Endothelial cell of umbilical vein (primary cell): ENCODE data around the gene DYRK1A. TPM values are rescaled to one million over a fixed set of nuclear protein-coding genes. Genes with fewer than 3 reads are reported as not detected.

ENCODE experiments used
- BruUV-seq: library from RNA; stranded (reverse); fragments of 400-500 nt; replicated peaks from 2 replicates; lab custom pipeline; 2021; lab: Mats Ljungman, UMichigan
- CTCF ChIA-PET: fragments of 300-600, 350-600 bp; sonication (Branson Sonifier 250); formaldehyde crosslinking; loops from one replicate; lab custom pipeline; 2021; ENCODE audit warnings: antibody characterized with exemption, inconsistent platforms; lab: Charles Lee
- POLR2A ChIA-PET: fragments of 300-600, 350-600 bp; sonication (Branson Sonifier 250); formaldehyde crosslinking; loops from one replicate; lab custom pipeline; 2021; ENCODE audit warnings: antibody characterized with exemption, inconsistent platforms; lab: Charles Lee
- DNase-seq: peaks from one replicate; pipeline ENCODE4 v3.0.0-alpha.2; 2011; ENCODE audit warnings: low read depth, low spot score
- FAIRE-seq: peaks from 2 replicates; lab custom pipeline; 2011; peaks lifted over from hg19 to GRCh38; lab: Jason Lieb, UNC
- H2AFZ ChIP-seq: 2 replicates; pipeline ENCODE4 v1.6.0; 2012; ENCODE audit warnings: low read depth, low read length, control low read depth, inconsistent platforms
- H3K27ac ChIP-seq: 2 replicates; pipeline ENCODE4 v1.5.1; 2011; ENCODE audit warnings: low read depth, mild to moderate bottlenecking, control low read depth, low read length, moderate library complexity; ENCODE audit not compliant: insufficient read depth
- H3K27me3 ChIP-seq, 2 experiments: 2 replicates each; pipeline versions ENCODE4 v1.6.0 to v1.6.1; 2011; ENCODE audit warnings: low read length in 2 of 2, mixed read lengths in 1 of 2; ENCODE audit not compliant: control insufficient read depth in 2 of 2, insufficient read depth in 2 of 2
- H3K36me3 ChIP-seq, 2 experiments: 2 replicates in 1 of 2; 3 replicates in 1 of 2; pipeline ENCODE4 v1.5.1; 2011; ENCODE audit warnings: low read length in 2 of 2, mild to moderate bottlenecking in 1 of 2, moderate library complexity in 1 of 2; ENCODE audit not compliant: control insufficient read depth in 2 of 2, insufficient read depth in 2 of 2; ENCODE audit errors: extremely low read depth in 1 of 2
- H3K4me1 ChIP-seq: 3 replicates; pipeline ENCODE4 v1.5.1; 2011; ENCODE audit warnings: mild to moderate bottlenecking, low read length; ENCODE audit not compliant: control insufficient read depth, insufficient read depth; ENCODE audit errors: extremely low read depth
- H3K4me2 ChIP-seq: 2 replicates; pipeline ENCODE4 v1.6.1; 2011; ENCODE audit warnings: low read length, control low read depth, mixed read lengths; ENCODE audit not compliant: insufficient read depth
- H3K4me3 ChIP-seq, 3 experiments: fragments of 200-600 bp in 1 of 3; sonication (generic), shearing (Covaris generic) in 1 of 3; replicated peaks in 1 of 3; 2 replicates each; pipeline ENCODE4 v1.5.1; 2011 to 2016; ENCODE audit warnings: control low read depth in 3 of 3, low read length in 3 of 3, mild to moderate bottlenecking in 2 of 3, inconsistent platforms in 1 of 3, low read depth in 1 of 3, moderate library complexity in 1 of 3; ENCODE audit not compliant: insufficient read depth in 1 of 3
- H3K79me2 ChIP-seq: 2 replicates; pipeline ENCODE4 v1.6.0; 2012; ENCODE audit warnings: low read length, inconsistent platforms; ENCODE audit not compliant: control insufficient read depth, insufficient read depth
- H3K9ac ChIP-seq: replicated peaks from 2 replicates; pipeline ENCODE3; 2011; ENCODE audit warnings: low read length, control low read depth; ENCODE audit not compliant: insufficient read depth; ENCODE audit errors: extremely low read depth
- H3K9me1 ChIP-seq: replicated peaks from 3 replicates; pipeline ENCODE4 v1.6.0; 2011; ENCODE audit warnings: mild to moderate bottlenecking, low read length; ENCODE audit not compliant: control insufficient read depth, insufficient read depth; ENCODE audit errors: extremely low read depth
- H3K9me3 ChIP-seq: replicated peaks from 2 replicates; pipeline ENCODE4 v1.5.1; 2012; ENCODE audit warnings: low read length, inconsistent platforms; ENCODE audit not compliant: control insufficient read depth, insufficient read depth
- H4K20me1 ChIP-seq: replicated peaks from 2 replicates; pipeline ENCODE3; 2011; ENCODE audit warnings: mild to moderate bottlenecking, low read length; ENCODE audit not compliant: control insufficient read depth, insufficient read depth; ENCODE audit errors: extremely low read depth
- EZH2 ChIP-seq: IDR thresholded peaks from 2 replicates; pipeline ENCODE4 v1.6.1; 2012; ENCODE audit warnings: borderline replicate concordance, low read depth, mild to moderate bottlenecking, moderate library complexity, low read length, inconsistent platforms; ENCODE audit not compliant: severe bottlenecking
- FOS ChIP-seq: IDR thresholded peaks from 2 replicates; pipeline ENCODE4 v1.6.1; 2011; ENCODE audit warnings: mild to moderate bottlenecking, low read length, moderate library complexity, borderline replicate concordance; ENCODE audit not compliant: insufficient read depth
- GATA2 ChIP-seq: IDR thresholded peaks from 2 replicates; pipeline ENCODE4 v1.7.0; 2011; ENCODE audit warnings: low read depth, mild to moderate bottlenecking, moderate library complexity, mixed read lengths, low read length; ENCODE audit not compliant: insufficient read length, insufficient read depth
- JUN ChIP-seq: IDR thresholded peaks from 2 replicates; pipeline ENCODE4 v1.6.1; 2011; ENCODE audit warnings: borderline replicate concordance, low read depth; ENCODE audit not compliant: insufficient read length, insufficient read depth
- MYC ChIP-seq: IDR thresholded peaks from one replicate; pipeline ENCODE4 v1.6.1; 2011; ENCODE audit warnings: mild to moderate bottlenecking, low read depth, low read length
- POLR2A ChIP-seq: IDR thresholded peaks from 2 replicates; pipeline ENCODE4 v1.6.1; 2012; ENCODE audit warnings: low read depth, mild to moderate bottlenecking, control low read depth, low read length
- POLR2AphosphoS5 ChIP-seq: IDR thresholded peaks from 2 replicates; pipeline ENCODE4 v1.6.1; 2012; ENCODE audit warnings: low read depth, mild to moderate bottlenecking, control low read depth, low read length, moderate library complexity; ENCODE audit not compliant: insufficient read depth
- dilution Hi-C: fragments of 300-500 bp; cut with MboI; formaldehyde crosslinking; loops from one replicate; pipeline ENCODE4 v1.15.0; 2019; ENCODE audit warnings: low sequenced_read_pairs; ENCODE audit not compliant: extremely low pct_ligation_motif_present
- intact Hi-C: fragments of 100-400 bp; cut with micrococcal nuclease; formaldehyde crosslinking; loops from one replicate; pipeline ENCODE4 v1.10.0; 2022
- polyA plus RNA-seq, 4 experiments: library from polyadenylated mRNA; depleted of rRNA in 3 of 4; stranded (reverse) in 3 of 4; unstranded in 1 of 4; fragments of >200 nt; gene quantifications; 2 replicates each; pipeline versions ENCODE4 v1.2.1 to v1.2.3, GENCODE V29; 2011 to 2012; ENCODE audit warnings: missing spikeins in 1 of 4
- total RNA-seq: library from RNA; stranded (reverse); gene quantifications from 2 replicates; pipeline ENCODE4 v1.2.3, GENCODE V29; 2021
- TF ChIP-seq, protein P1 (sequence below): IDR thresholded peaks from 2 replicates; pipeline ENCODE4 v1.6.1; 2011; ENCODE audit not compliant: insufficient read depth, insufficient read length
- TF ChIP-seq, protein P2 (sequence below), 2 donors: IDR thresholded peaks; 1 replicate in 1 of 2; 2 replicates in 1 of 2; pipeline ENCODE4 v1.5.1; 2011; ENCODE audit warnings: low read length in 2 of 2, mild to moderate bottlenecking in 2 of 2, moderate library complexity in 2 of 2, control low read depth in 1 of 2, inconsistent platforms in 1 of 2, low read depth in 1 of 2; ENCODE audit not compliant: insufficient read depth in 1 of 2; ENCODE audit errors: extremely low read depth in 1 of 2

The DYRK1A gene
- total and polyA plus RNA-seq, 2 donors (not counting 3 experiments of a cell fraction or from before 2014, with no cell fraction given), result 51.8 to 53.7 TPM

DNA sequence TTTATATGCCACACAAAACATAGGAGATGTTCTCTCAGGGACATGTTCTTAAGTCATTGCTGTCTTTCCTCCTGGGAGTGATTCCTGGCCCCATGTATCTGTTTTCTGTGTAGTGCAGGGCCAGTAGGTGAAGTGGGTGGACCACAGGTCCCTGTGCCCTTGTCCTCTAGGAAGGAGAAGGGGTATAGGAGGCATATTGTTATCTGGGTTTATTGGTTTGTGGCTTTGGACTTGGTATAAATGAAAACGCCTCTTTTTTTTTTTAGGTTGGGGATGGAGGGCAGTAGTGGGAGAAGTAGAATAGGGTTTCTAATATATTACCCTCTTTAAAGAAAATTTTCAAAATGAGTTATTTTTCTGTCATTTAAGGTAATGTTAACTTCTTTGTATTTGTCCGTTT is 29.4 kb downstream of the DYRK1A start:
- no peak for FAIRE-seq
- no peak overlapping the region for H3K9ac ChIP-seq
- CTCF ChIA-PET, result no interaction called here

More for the DNA sequence above, 29.4 kb downstream of the DYRK1A start:
- Histone ChIP-seq H2AFZ (no peak overlapping the region), H3K4me1 (no peaks in the 10 kb centered on the region), H3K79me2 (peaks cover 99% of the 10 kb centered on the region), H3K9me3 (no peaks in the 10 kb centered on the region), H3K27me3 (no peaks in the 10 kb centered on the region), H3K36me3 (no peaks in the 10 kb centered on the region), H4K20me1 (peaks cover 10% of the 10 kb centered on the region), H3K4me2 (no peak overlapping the region), H3K9me1 (no peaks in the 10 kb centered on the region), H3K27ac (no peak overlapping the region), H3K4me3 (no peak overlapping the region)
- dilution Hi-C loops (no loop called here), intact Hi-C loops (no loop called here)
- no peak for TF ChIP-seq POLR2A
- TF ChIP-seq EZH2, result no peak
- TF ChIP-seq, protein P1, sequence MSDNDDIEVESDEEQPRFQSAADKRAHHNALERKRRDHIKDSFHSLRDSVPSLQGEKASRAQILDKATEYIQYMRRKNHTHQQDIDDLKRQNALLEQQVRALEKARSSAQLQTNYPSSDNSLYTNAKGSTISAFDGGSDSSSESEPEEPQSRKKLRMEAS, result no peak
- no peak for TF ChIP-seq FOS
- no peak for TF ChIP-seq GATA2
- TF ChIP-seq POLR2AphosphoS5, result no peak
- no peak for TF ChIP-seq MYC
- no peak for TF ChIP-seq JUN
- TF ChIP-seq, protein P2, sequence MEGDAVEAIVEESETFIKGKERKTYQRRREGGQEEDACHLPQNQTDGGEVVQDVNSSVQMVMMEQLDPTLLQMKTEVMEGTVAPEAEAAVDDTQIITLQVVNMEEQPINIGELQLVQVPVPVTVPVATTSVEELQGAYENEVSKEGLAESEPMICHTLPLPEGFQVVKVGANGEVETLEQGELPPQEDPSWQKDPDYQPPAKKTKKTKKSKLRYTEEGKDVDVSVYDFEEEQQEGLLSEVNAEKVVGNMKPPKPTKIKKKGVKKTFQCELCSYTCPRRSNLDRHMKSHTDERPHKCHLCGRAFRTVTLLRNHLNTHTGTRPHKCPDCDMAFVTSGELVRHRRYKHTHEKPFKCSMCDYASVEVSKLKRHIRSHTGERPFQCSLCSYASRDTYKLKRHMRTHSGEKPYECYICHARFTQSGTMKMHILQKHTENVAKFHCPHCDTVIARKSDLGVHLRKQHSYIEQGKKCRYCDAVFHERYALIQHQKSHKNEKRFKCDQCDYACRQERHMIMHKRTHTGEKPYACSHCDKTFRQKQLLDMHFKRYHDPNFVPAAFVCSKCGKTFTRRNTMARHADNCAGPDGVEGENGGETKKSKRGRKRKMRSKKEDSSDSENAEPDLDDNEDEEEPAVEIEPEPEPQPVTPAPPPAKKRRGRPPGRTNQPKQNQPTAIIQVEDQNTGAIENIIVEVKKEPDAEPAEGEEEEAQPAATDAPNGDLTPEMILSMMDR (IDR thresholded peaks at IDR 0.05; ENCODE audit: extremely low read depth in 1 of 2, insufficient read depth in 1 of 2, low read depth in 1 of 2, low read length in 2 of 2), result no peak
- no peak for DNase-seq
- POLR2A ChIA-PET, result no interaction called here
- BruUV-seq, result no TSS peak
